Activated naive CD8-positive, alpha-beta T cell treated with anti-CD3 and anti-CD28 coated beads, Interleukin-2, amount 50 U/mL, for 24 hours (primary cell): ENCODE results near the gene CDHR5.

Source experiments
- ATAC-seq: fragments of 150-1000 bp; cut with Tn5 transposase; one replicate; pipeline ENCODE4 v1.10.0; 2021
- DNase-seq: peaks from one replicate; pipeline ENCODE4 v3.0.0; 2021
- H3K27ac Mint-ChIP-seq: one replicate; pipeline ENCODE4 v1.8.0; 2021; ENCODE audit warnings: mild to moderate bottlenecking, mixed read lengths
- H3K27me3 Mint-ChIP-seq: one replicate; pipeline ENCODE4 v1.8.0; 2021; ENCODE audit warnings: mixed read lengths
- H3K36me3 Mint-ChIP-seq: one replicate; pipeline ENCODE4 v1.8.0; 2021; ENCODE audit warnings: low read depth, mixed read lengths
- H3K4me1 Mint-ChIP-seq: one replicate; pipeline ENCODE4 v1.8.0; 2021; ENCODE audit warnings: mixed read lengths
- H3K4me3 Mint-ChIP-seq: one replicate; pipeline ENCODE4 v1.8.0; 2021; ENCODE audit warnings: mild to moderate bottlenecking, moderate library complexity, mixed read lengths
- H3K9me3 Mint-ChIP-seq: one replicate; pipeline ENCODE4 v1.8.0; 2021; ENCODE audit warnings: mixed read lengths

The CDHR5 gene

GRCh38 chr11:624705-625635 lies at the start of gene CDHR5:
Gene CDHR5 (minus strand): TSS chr11:624955. CDS start chr11:624902, 53 bp downstream.
- no peak for DNase-seq
- Mint-ChIP-seq H3K27me3 (peaks cover 13% of the 10 kb centered on the region), H3K36me3 (peaks cover 2% of the 10 kb centered on the region), H3K4me1 (peaks cover 21% of the 10 kb centered on the region), H3K4me3 (no peak within 1 kb of the TSS), H3K9me3 (no peaks in the 10 kb centered on the region), H3K27ac (no peak within 1 kb of the TSS)
- ATAC-seq = no peak

- ATAC-seq (no peak), DNase-seq (no peak)
- no peaks in the 10 kb centered on the region for H3K4me1 Mint-ChIP-seq
- H3K27me3 Mint-ChIP-seq = no peaks in the 10 kb centered on the region
- H3K9me3 Mint-ChIP-seq = no peaks in the 10 kb centered on the region
- peaks cover 30% of the 10 kb centered on the region for H3K36me3 Mint-ChIP-seq
- H3K27ac Mint-ChIP-seq = no peak overlapping the region
- no peak overlapping the region for H3K4me3 Mint-ChIP-seq
Observed at GRCh38 chr11:674406-674805, 49.7 kb upstream of the CDHR5 start.

- peaks cover 30% of the 10 kb centered on the region for H3K36me3 Mint-ChIP-seq
Observed at GRCh38 chr11:673866-674265, 49.1 kb upstream of the CDHR5 start.

GRCh38 chr11:665704-666281 lies 41.0 kb upstream of the CDHR5 start:
- Mint-ChIP-seq H3K36me3 (peaks cover 9% of the 10 kb centered on the region), H3K4me3 (no peak overlapping the region), H3K27me3 (no peaks in the 10 kb centered on the region), H3K27ac (peak overlapping the region; percentile 25), H3K4me1 (no peaks in the 10 kb centered on the region), H3K9me3 (no peaks in the 10 kb centered on the region)
- ATAC-seq (no peak), DNase-seq (no peak)

More at GRCh38 chr11:673866-674265, 49.1 kb upstream of the CDHR5 start:
- Mint-ChIP-seq H3K27me3 (no peaks in the 10 kb centered on the region), H3K4me1 (no peaks in the 10 kb centered on the region), H3K9me3 (no peaks in the 10 kb centered on the region), H3K27ac (no peak overlapping the region), H3K4me3 (no peak overlapping the region)
- DNase-seq (no peak), ATAC-seq (no peak)

- Mint-ChIP-seq H3K4me1 (no peaks in the 10 kb centered on the region), H3K36me3 (peaks cover 9% of the 10 kb centered on the region), H3K27me3 (no peaks in the 10 kb centered on the region), H3K9me3 (no peaks in the 10 kb centered on the region), H3K27ac (no peak overlapping the region), H3K4me3 (no peak overlapping the region)
- no peak for ATAC-seq
- no peak for DNase-seq
Observed at GRCh38 chr11:665062-665703, 40.4 kb upstream of the CDHR5 start.

- peaks cover 11% of the 10 kb centered on the region for H3K36me3 Mint-ChIP-seq
- no peaks in the 10 kb centered on the region for H3K9me3 Mint-ChIP-seq
- no peak overlapping the region for H3K4me3 Mint-ChIP-seq
- ATAC-seq = peak; percentile 57
- no peaks in the 10 kb centered on the region for H3K27me3 Mint-ChIP-seq
- H3K27ac Mint-ChIP-seq = no peak overlapping the region
- peak; percentile 51 for DNase-seq
- no peaks in the 10 kb centered on the region for H3K4me1 Mint-ChIP-seq
Observed at GRCh38 chr11:662689-663274, 38.0 kb upstream of the CDHR5 start.

GRCh38 chr11:660681-661444 lies 36.1 kb upstream of the CDHR5 start:
- Mint-ChIP-seq H3K4me1 (no peaks in the 10 kb centered on the region), H3K36me3 (peaks cover 8% of the 10 kb centered on the region), H3K27me3 (no peaks in the 10 kb centered on the region), H3K9me3 (no peaks in the 10 kb centered on the region), H3K27ac (no peak overlapping the region), H3K4me3 (no peak overlapping the region)
- ATAC-seq (no peak), DNase-seq (no peak)

- no peaks in the 10 kb centered on the region for H3K27me3 Mint-ChIP-seq
- ATAC-seq = no peak
- DNase-seq = no peak
- no peak overlapping the region for H3K4me3 Mint-ChIP-seq
- H3K4me1 Mint-ChIP-seq = no peaks in the 10 kb centered on the region
- H3K27ac Mint-ChIP-seq = no peak overlapping the region
- no peaks in the 10 kb centered on the region for H3K9me3 Mint-ChIP-seq
- H3K36me3 Mint-ChIP-seq = peaks cover 8% of the 10 kb centered on the region
Observed at GRCh38 chr11:660281-660680, 35.5 kb upstream of the CDHR5 start.

- H3K36me3 Mint-ChIP-seq = peaks cover 8% of the 10 kb centered on the region
- ATAC-seq (no peak), DNase-seq (no peak)
- H3K9me3 Mint-ChIP-seq = no peaks in the 10 kb centered on the region
- H3K4me3 Mint-ChIP-seq = no peak overlapping the region
- no peaks in the 10 kb centered on the region for H3K27me3 Mint-ChIP-seq
- no peaks in the 10 kb centered on the region for H3K4me1 Mint-ChIP-seq
- no peak overlapping the region for H3K27ac Mint-ChIP-seq
Observed at GRCh38 chr11:659532-660085, 34.9 kb upstream of the CDHR5 start.

GRCh38 chr11:657691-658126 lies 33.0 kb upstream of the CDHR5 start:
- Mint-ChIP-seq H3K27ac (no peak overlapping the region), H3K27me3 (no peaks in the 10 kb centered on the region), H3K4me3 (no peak overlapping the region), H3K4me1 (no peaks in the 10 kb centered on the region), H3K9me3 (no peaks in the 10 kb centered on the region), H3K36me3 (peaks cover 8% of the 10 kb centered on the region)
- DNase-seq = no peak
- ATAC-seq = no peak

GRCh38 chr11:656866-657265 lies 32.1 kb upstream of the CDHR5 start:
- Mint-ChIP-seq H3K4me3 (no peak overlapping the region), H3K9me3 (no peaks in the 10 kb centered on the region), H3K4me1 (no peaks in the 10 kb centered on the region), H3K36me3 (peaks cover 8% of the 10 kb centered on the region), H3K27me3 (no peaks in the 10 kb centered on the region), H3K27ac (no peak overlapping the region)
- ATAC-seq (no peak), DNase-seq (no peak)

- Mint-ChIP-seq H3K9me3 (no peaks in the 10 kb centered on the region), H3K36me3 (peaks cover 9% of the 10 kb centered on the region), H3K4me3 (no peak overlapping the region), H3K4me1 (no peaks in the 10 kb centered on the region), H3K27me3 (no peaks in the 10 kb centered on the region), H3K27ac (no peak overlapping the region)
- DNase-seq = no peak
- no peak for ATAC-seq
Observed at GRCh38 chr11:656426-656825, 31.7 kb upstream of the CDHR5 start.

GRCh38 chr11:655036-655726 lies 30.4 kb upstream of the CDHR5 start:
- DNase-seq (no peak), ATAC-seq (no peak)
- Mint-ChIP-seq H3K9me3 (no peaks in the 10 kb centered on the region), H3K4me1 (no peaks in the 10 kb centered on the region), H3K36me3 (peaks cover 10% of the 10 kb centered on the region), H3K27ac (no peak overlapping the region), H3K27me3 (no peaks in the 10 kb centered on the region), H3K4me3 (no peak overlapping the region)
